MM.1S (cell line): ENCODE measurements around the gene SLC46A3.

Experiments
- DNase-seq: peaks from one replicate; pipeline ENCODE4 v3.0.0-alpha.2; 2015
- H2AFZ ChIP-seq: fragments of 300-600 bp; sonication (generic); 2 replicates; pipeline ENCODE4 v1.6.0; 2016; ENCODE audit warnings: antibody characterized with exemption, low read length
- H3F3A ChIP-seq: fragments of 300-600 bp; sonication (generic); 2 replicates; pipeline ENCODE4 v1.6.1; 2016; ENCODE audit warnings: mild to moderate bottlenecking, antibody characterized with exemption, low read length, moderate library complexity, mixed read lengths; ENCODE audit not compliant: insufficient read depth
- H3K27ac ChIP-seq: fragments of 300-600 bp; sonication (generic); 2 replicates; pipeline ENCODE4 v1.5.1; 2016; ENCODE audit warnings: mild to moderate bottlenecking, low read length
- H3K27me3 ChIP-seq: fragments of 300-600 bp; sonication (generic); replicated peaks from 2 replicates; pipeline ENCODE4 v1.6.0; 2016; ENCODE audit warnings: low read length; ENCODE audit not compliant: insufficient read depth
- H3K36me3 ChIP-seq: fragments of 300-600 bp; sonication (generic); replicated peaks from 2 replicates; pipeline ENCODE4 v1.6.1; 2016; ENCODE audit warnings: mild to moderate bottlenecking, low read length, mixed read lengths; ENCODE audit not compliant: insufficient read depth
- H3K4me1 ChIP-seq: fragments of 300-600 bp; sonication (generic); 2 replicates; pipeline ENCODE4 v1.6.1; 2016; ENCODE audit warnings: low read length, mixed read lengths
- H3K4me2 ChIP-seq: fragments of 300-600 bp; sonication (generic); 2 replicates; pipeline ENCODE4 v1.6.0; 2016; ENCODE audit warnings: low read depth, low read length
- H3K4me3 ChIP-seq: fragments of 300-600 bp; sonication (generic); 2 replicates; pipeline ENCODE4 v1.5.1; 2016; ENCODE audit warnings: low read length, mixed read lengths
- H3K79me2 ChIP-seq: fragments of 300-600 bp; sonication (generic); 2 replicates; pipeline ENCODE4 v1.6.1; 2016; ENCODE audit warnings: mixed run types, low read length, mixed read lengths
- H3K9ac ChIP-seq: fragments of 300-600 bp; sonication (generic); 2 replicates; pipeline ENCODE4 v1.6.1; 2016; ENCODE audit warnings: low read length, mixed read lengths
- H3K9me2 ChIP-seq: fragments of 300-600 bp; sonication (generic); replicated peaks from 2 replicates; pipeline ENCODE4 v1.6.1; 2016; ENCODE audit warnings: mild to moderate bottlenecking, low read length, mixed read lengths; ENCODE audit not compliant: insufficient read depth
- H3K9me3 ChIP-seq: fragments of 300-600 bp; sonication (generic); replicated peaks from 2 replicates; pipeline ENCODE4 v1.6.1; 2016; ENCODE audit warnings: mild to moderate bottlenecking, low read length, mixed read lengths; ENCODE audit not compliant: insufficient read depth
- H4K20me1 ChIP-seq: fragments of 300-600 bp; sonication (generic); 2 replicates; pipeline ENCODE4 v1.6.1; 2016; ENCODE audit warnings: mild to moderate bottlenecking, low read length, moderate library complexity, mixed read lengths; ENCODE audit not compliant: insufficient read depth
- EZH2 ChIP-seq: fragments of 300-600 bp; sonication (generic); optimal IDR thresholded peaks from 2 replicates; pipeline ENCODE3; 2017; ENCODE audit warnings: low read depth, mild to moderate bottlenecking, antibody characterized with exemption, low read length, mixed read lengths
- EZH2phosphoT487 ChIP-seq: fragments of 300-600 bp; sonication (generic); IDR thresholded peaks from 2 replicates; pipeline ENCODE4 v1.6.1; 2018; ENCODE audit warnings: antibody characterized with exemption, low read length
- TF ChIP-seq, protein P1 (sequence below): fragments of 300-600 bp; sonication (generic); IDR thresholded peaks from 2 replicates; pipeline ENCODE4 v1.5.1; 2016; ENCODE audit warnings: antibody characterized with exemption, low read length, mixed read lengths

SLC46A3 gene

GRCh38 chr13:28714651-28715050 lies 4.1 kb downstream of the SLC46A3 start:
- H3K4me2 ChIP-seq: no peak overlapping the region
- TF ChIP-seq EZH2phosphoT487: no peak
- no peak for TF ChIP-seq EZH2
- TF ChIP-seq, protein P1, sequence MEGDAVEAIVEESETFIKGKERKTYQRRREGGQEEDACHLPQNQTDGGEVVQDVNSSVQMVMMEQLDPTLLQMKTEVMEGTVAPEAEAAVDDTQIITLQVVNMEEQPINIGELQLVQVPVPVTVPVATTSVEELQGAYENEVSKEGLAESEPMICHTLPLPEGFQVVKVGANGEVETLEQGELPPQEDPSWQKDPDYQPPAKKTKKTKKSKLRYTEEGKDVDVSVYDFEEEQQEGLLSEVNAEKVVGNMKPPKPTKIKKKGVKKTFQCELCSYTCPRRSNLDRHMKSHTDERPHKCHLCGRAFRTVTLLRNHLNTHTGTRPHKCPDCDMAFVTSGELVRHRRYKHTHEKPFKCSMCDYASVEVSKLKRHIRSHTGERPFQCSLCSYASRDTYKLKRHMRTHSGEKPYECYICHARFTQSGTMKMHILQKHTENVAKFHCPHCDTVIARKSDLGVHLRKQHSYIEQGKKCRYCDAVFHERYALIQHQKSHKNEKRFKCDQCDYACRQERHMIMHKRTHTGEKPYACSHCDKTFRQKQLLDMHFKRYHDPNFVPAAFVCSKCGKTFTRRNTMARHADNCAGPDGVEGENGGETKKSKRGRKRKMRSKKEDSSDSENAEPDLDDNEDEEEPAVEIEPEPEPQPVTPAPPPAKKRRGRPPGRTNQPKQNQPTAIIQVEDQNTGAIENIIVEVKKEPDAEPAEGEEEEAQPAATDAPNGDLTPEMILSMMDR: no peak
- H3F3A ChIP-seq: no peaks in the 10 kb centered on the region
- no peak for DNase-seq
- no peaks in the 10 kb centered on the region for H3K79me2 ChIP-seq
- no peaks in the 10 kb centered on the region for H3K9me2 ChIP-seq
- H4K20me1 ChIP-seq: no peaks in the 10 kb centered on the region
- no peaks in the 10 kb centered on the region for H3K9me3 ChIP-seq
- no peak overlapping the region for H3K9ac ChIP-seq
- no peaks in the 10 kb centered on the region for H3K36me3 ChIP-seq
- H3K4me3 ChIP-seq: no peak overlapping the region
- H3K4me1 ChIP-seq: no peaks in the 10 kb centered on the region; the same call in 1 of the 2 replicates
- no peak overlapping the region for H3K27ac ChIP-seq
- H3K27me3 ChIP-seq: no peaks in the 10 kb centered on the region
- H2AFZ ChIP-seq: no peak overlapping the region

GRCh38 chr13:28710161-28710560 lies 8.6 kb downstream of the SLC46A3 start:
- Histone ChIP-seq H2AFZ (no peak overlapping the region), H3K36me3 (no peaks in the 10 kb centered on the region)

DNA sequence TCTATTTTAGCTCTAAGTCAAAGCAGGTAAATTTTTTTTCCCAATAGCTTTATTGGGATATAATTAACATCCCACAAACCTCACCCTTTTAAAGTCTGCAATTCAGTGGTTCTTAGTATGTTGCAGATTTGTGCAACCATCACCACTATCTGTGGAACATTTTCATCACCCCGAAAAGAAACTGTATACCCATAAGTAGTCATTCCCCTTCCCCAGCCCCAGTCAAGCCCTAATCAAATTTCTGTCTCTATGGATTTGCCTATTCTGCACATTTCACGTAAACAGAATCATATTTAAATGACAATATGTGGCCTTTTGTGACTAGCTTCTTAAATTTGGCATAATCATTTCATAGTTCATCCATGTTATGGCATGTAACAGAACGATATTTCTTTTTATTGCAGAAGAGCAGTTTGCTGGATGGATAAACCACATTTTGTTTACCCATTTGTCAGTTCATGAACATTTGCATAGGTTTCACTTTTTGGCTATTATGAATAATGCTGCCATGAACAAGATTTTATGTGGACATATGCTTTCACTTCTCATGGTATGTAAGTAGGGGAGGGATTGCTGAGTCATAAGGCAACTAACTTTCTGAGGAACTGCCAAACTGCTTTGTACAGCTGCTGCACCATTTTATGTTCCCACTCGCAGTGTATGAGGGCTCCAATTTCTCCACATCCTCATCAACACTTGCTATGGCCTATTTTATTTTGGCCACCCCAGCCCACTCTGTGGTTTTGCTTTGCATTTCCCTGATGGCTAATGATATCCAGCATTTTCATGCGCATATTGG lies 10.9 kb downstream of the SLC46A3 start:
- Histone ChIP-seq H3K9me3 (no peaks in the 10 kb centered on the region), H3K4me3 (no peak overlapping the region), H3K27ac (no peak overlapping the region), H2AFZ (no peak overlapping the region), H3K9me2 (no peaks in the 10 kb centered on the region), H3K79me2 (no peaks in the 10 kb centered on the region), H3K4me2 (no peak overlapping the region; the same call in 1 of the 2 replicates), H4K20me1 (no peaks in the 10 kb centered on the region), H3F3A (no peaks in the 10 kb centered on the region), H3K4me1 (no peaks in the 10 kb centered on the region), H3K9ac (no peak overlapping the region), H3K36me3 (no peaks in the 10 kb centered on the region), H3K27me3 (no peaks in the 10 kb centered on the region)
- TF ChIP-seq EZH2phosphoT487 (no peak), EZH2 (no peak)
- TF ChIP-seq, protein P1: no peak
- peak; percentile 55 for DNase-seq

More at GRCh38 chr13:28710161-28710560, 8.6 kb downstream of the SLC46A3 start:
- no peaks in the 10 kb centered on the region for H3K9me3 ChIP-seq
- H3K4me1 ChIP-seq: no peaks in the 10 kb centered on the region
- no peak overlapping the region for H3K4me3 ChIP-seq
- H4K20me1 ChIP-seq: no peaks in the 10 kb centered on the region
- H3F3A ChIP-seq: no peaks in the 10 kb centered on the region
- no peaks in the 10 kb centered on the region for H3K27me3 ChIP-seq
- H3K9me2 ChIP-seq: no peaks in the 10 kb centered on the region
- no peak overlapping the region for H3K9ac ChIP-seq
- no peak overlapping the region for H3K27ac ChIP-seq
- TF ChIP-seq EZH2 (no peak), EZH2phosphoT487 (no peak)
- TF ChIP-seq, protein P1: no peak
- no peaks in the 10 kb centered on the region for H3K79me2 ChIP-seq
- no peak overlapping the region for H3K4me2 ChIP-seq
- DNase-seq: no peak
